Ovary (tissue), 9 donors: Measurements from ENCODE around the gene USP13. TPM values are rescaled to one million over a fixed set of nuclear protein-coding genes. Genes with fewer than 3 reads are reported as not detected.

Source experiments
- DNase-seq, 5 donors: peaks; one replicate each; pipeline ENCODE4 v3.0.0-alpha.2; 2019 to 2020
- H3K27ac ChIP-seq, 2 donors: fragments of 200-600 bp; one replicate each; pipeline versions ENCODE4 v1.5.1 to v1.8.0; 2019 to 2022
- H3K27me3 ChIP-seq: fragments of 200-600 bp; one replicate; pipeline ENCODE4 v1.8.0; 2022
- H3K36me3 ChIP-seq: fragments of 200-600 bp; sonication (generic); one replicate; pipeline ENCODE4 v1.5.1; 2019
- H3K4me1 ChIP-seq: one replicate; pipeline ENCODE4 v1.8.1; 2013; ENCODE audit warnings: mild to moderate bottlenecking, moderate library complexity; ENCODE audit not compliant: insufficient read depth
- H3K4me3 ChIP-seq: fragments of 200-600 bp; sonication (generic); one replicate; pipeline ENCODE4 v1.5.1; 2017
- H3K9me3 ChIP-seq, 2 donors: fragments of 200-600 bp in 1 of 2; sonication (generic) in 1 of 2; one replicate each; pipeline versions ENCODE4 v1.5.1 to v1.8.1; 2013 to 2019; ENCODE audit warnings: mild to moderate bottlenecking in 1 of 2, moderate library complexity in 1 of 2
- EP300 ChIP-seq: sonication (generic); formaldehyde crosslinking; IDR thresholded peaks from one replicate; pipeline ENCODE4 v1.6.1; 2017; ENCODE audit warnings: antibody characterized with exemption
- POLR2A ChIP-seq: fragments of 450-650 bp; IDR thresholded peaks from one replicate; pipeline ENCODE4 v1.6.1; 2017; ENCODE audit warnings: antibody characterized with exemption, mild to moderate bottlenecking, moderate library complexity
- WGBS, 3 donors: extraction: QIAGEN DNeasy Blood & Tissue Kit in 1 of 3; methylation state at CpG; one replicate each; pipeline versions ENCODE4 v1.1.5 to v1.1.7; 2013 to 2017; 5-methylcytosine and 5-hydroxymethylcytosine counted together
- intact Hi-C, 4 donors: fragments of 100-400 bp; cut with DNase I; formaldehyde crosslinking; loops; one replicate each; pipeline versions ENCODE4 v1.11.0 to v1.15.1; 2022 to 2023
- polyA plus RNA-seq, 2 donors: library from polyadenylated mRNA; stranded (reverse); fragments of 200-250 nt in 1 of 2; fragments of 350-450 nt in 1 of 2; fragmentation: Illumina TruSeq in 1 of 2; extraction: RNeasy Lipid Tissue Mini Kit (QIAGEN cat#74804) in 1 of 2; gene quantifications; one replicate each; pipeline ENCODE4 v1.2.3, GENCODE V29; 2013 to 2014
- total RNA-seq, 7 donors: library from RNA; depleted of rRNA in 2 of 7; stranded (reverse); fragments of >200 nt in 2 of 7; fragmentation: NEBNext Ultra II Directional in 3 of 7; extraction: Animal tissue kit (Norgen Biotek cat#: 25700) in 3 of 7; gene quantifications; one replicate each; pipeline versions ENCODE4 v1.1.0 to v1.2.4, GENCODE V29; 2016 to 2023
- TF ChIP-seq, protein P1 (sequence below), 3 donors: fragments of 450-650 bp in 2 of 3; fragments of 200-600 bp in 1 of 3; IDR thresholded peaks; one replicate each; pipeline versions ENCODE4 v1.5.1 to v1.8.0; 2016 to 2022; ENCODE audit warnings: antibody characterized with exemption in 3 of 3, mild to moderate bottlenecking in 1 of 3
- donor health status: DM: no; HTN: no; CAD: no; lungs with moderate emphysema.
- donor health status: DM: no; HTN: no; CAD: no.
- donor health status: Bipolar disorder and iron deficiency.
- donor health status: DM: yes; HTN: yes; CAD: no.
- donor health status: DM: no; HTN: no; CAD: no.
- donor health status: DM: yes; HTN: yes; CAD: no.

The USP13 gene
- total and polyA plus RNA-seq, 9 donors, result 7.0 to 26.3 (median 19.4) TPM

DNA sequence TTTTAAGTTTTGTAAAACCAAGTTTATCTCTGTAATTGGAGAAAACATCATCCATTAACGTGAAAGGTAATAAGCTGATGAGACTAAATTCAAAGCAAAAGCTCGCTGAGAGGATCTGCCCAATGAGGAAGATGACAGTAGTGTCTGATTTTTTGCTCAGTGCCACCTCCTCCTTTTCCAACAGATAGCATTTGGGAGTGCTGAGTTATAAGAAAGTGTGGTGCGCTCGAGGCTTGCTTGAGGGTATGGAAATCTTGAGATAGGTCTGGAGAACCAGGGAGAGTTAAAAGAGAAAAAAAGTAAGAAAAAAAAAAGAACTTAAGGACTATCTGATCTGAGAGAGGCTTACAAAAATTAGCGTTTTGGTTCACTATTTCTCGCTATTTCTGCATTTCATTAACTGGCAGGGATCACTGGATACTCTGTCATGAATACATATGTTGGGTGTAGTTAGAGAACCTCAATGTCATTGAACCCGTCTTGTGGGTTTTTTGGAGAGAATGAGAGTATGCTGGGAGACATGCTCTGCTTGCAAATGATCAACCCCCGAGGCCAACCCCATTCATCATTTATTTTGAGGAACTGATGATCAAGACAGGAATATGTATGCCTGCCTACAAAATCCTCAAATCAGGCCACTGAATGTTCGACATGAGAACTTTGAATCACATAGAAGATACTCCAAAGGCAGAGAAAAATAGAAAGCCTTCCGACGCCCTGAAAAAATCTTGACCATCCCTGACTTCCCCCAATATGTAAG lies 973 bp upstream of the USP13 start:
- no peaks in the 10 kb centered on the region for H3K27me3 ChIP-seq
- H3K27ac ChIP-seq, result peak overlapping the region in 1 of 2 donors; percentile 98
- peak overlapping the region; percentile 87 for H3K4me3 ChIP-seq
- no peak for DNase-seq
- WGBS, 3 donors, result 48 to 51% (median 51%) methylated on average over 11 of the region's 11 CpGs
- H3K9me3 ChIP-seq, result no peaks in the 10 kb centered on the region
- peaks cover 6% of the 10 kb centered on the region for H3K4me1 ChIP-seq
- TF ChIP-seq POLR2A (no peak), EP300 (no peak)
- no peaks in the 10 kb centered on the region for H3K36me3 ChIP-seq
- intact Hi-C loops, result no loop called here

DNA sequence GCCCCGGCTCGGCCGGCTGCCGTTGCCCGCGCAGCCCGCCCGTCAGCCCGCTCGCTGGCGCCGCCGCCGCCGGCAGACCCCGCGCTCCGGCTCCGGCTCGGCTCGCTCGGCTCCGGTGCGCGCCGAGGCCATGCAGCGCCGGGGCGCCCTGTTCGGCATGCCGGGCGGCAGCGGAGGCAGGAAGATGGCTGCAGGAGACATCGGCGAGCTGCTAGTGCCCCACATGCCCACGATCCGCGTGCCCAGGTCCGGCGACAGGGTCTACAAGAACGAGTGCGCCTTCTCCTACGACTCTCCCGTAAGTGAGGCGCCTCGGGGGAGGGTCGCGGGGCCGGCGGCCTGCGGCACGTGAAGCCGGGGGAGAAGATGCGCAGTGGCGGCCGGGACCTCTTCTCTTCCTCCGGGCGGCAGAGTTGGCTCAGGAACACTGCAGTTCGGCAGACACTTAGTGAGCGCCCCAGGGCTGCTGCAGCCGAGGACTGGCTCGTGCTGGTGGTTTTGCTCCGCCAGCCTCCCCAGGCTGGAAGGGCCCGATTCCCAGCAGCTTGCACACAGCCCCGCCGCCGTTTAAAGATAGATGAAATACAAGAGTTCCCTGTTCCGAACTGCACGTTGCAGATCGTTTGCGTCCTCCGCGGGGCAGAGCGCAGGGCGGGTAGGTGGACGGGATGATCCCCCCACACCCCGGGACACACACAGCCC lies 407 bp downstream of the USP13 start:
- DNase-seq, result peak; percentile 77 to 84 (median 79)
- no peaks in the 10 kb centered on the region for H3K27me3 ChIP-seq
- peak overlapping the region; percentile 87 for H3K4me3 ChIP-seq
- TF ChIP-seq POLR2A, result peak; percentile 17
- TF ChIP-seq, protein P1, sequence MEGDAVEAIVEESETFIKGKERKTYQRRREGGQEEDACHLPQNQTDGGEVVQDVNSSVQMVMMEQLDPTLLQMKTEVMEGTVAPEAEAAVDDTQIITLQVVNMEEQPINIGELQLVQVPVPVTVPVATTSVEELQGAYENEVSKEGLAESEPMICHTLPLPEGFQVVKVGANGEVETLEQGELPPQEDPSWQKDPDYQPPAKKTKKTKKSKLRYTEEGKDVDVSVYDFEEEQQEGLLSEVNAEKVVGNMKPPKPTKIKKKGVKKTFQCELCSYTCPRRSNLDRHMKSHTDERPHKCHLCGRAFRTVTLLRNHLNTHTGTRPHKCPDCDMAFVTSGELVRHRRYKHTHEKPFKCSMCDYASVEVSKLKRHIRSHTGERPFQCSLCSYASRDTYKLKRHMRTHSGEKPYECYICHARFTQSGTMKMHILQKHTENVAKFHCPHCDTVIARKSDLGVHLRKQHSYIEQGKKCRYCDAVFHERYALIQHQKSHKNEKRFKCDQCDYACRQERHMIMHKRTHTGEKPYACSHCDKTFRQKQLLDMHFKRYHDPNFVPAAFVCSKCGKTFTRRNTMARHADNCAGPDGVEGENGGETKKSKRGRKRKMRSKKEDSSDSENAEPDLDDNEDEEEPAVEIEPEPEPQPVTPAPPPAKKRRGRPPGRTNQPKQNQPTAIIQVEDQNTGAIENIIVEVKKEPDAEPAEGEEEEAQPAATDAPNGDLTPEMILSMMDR (IDR thresholded peaks at IDR 0.05), result no peak
- no peaks in the 10 kb centered on the region for H3K9me3 ChIP-seq
- WGBS, 3 donors, result 0 to 1% (median 1%) methylated on average over 61 to 77 of the region's 77 CpGs
- intact Hi-C loops, result no loop called here
- H3K36me3 ChIP-seq, result no peaks in the 10 kb centered on the region
- peak overlapping the region; percentile 96 to 98 for H3K27ac ChIP-seq
- peaks cover 6% of the 10 kb centered on the region for H3K4me1 ChIP-seq

DNA sequence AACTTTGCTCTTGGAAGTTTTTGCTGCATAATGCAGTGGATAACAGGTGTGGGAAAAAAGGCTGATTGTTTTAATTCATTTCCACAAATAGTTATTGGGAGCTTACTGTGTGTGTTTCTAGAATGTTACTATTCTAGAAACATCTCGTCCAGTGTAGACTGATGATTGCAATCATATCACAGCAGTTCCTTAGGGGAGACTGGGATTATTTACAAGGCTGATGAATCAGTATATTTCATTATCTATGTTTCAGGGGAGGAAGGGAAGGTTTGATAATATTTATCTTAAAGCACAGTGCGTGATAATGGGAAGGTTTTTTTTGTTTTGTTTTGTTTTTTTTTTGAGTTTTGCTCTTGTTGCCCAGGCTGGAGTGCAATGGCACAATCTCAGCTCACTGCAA lies 2.4 kb downstream of the USP13 start:
- Histone ChIP-seq H3K4me3 (no peak overlapping the region), H3K4me1 (peaks cover 6% of the 10 kb centered on the region), H3K36me3 (no peaks in the 10 kb centered on the region), H3K9me3 (no peaks in the 10 kb centered on the region), H3K27me3 (no peaks in the 10 kb centered on the region), H3K27ac (no peak overlapping the region)
- intact Hi-C loops, result loop anchor here in 1 of 4 donors (5.0 kb wide), 1 partner anchor 48 kb away; no protein-coding TSS in a partner anchor
- WGBS, 3 donors, result 77 to 89% (median 86%) methylated on average over 2 of the region's 2 CpGs
- TF ChIP-seq POLR2A, result no peak
- no peak for TF ChIP-seq EP300
- TF ChIP-seq, protein P1 (IDR thresholded peaks at IDR 0.05), result no peak
- no peak for DNase-seq

DNA sequence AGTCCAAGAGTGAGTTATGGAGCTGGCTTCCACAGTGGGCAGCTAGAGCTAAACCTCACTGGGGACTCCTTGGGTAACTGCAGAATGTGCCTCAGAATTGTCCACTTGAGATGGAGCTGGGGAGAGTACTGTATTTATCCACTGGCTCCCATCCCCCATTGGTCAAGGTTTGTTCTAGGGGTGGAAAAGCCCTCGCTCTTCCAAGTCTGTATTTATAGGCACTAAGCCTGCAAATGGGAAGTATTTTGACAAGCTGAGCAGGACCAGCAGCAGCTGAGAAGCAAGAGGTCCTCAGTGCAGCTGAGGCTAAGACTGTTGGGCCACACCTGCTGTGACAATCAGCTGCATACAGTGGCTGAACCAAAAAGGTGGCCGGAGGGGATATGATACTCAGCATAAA lies 5.8 kb downstream of the USP13 start:
- Histone ChIP-seq H3K36me3 (no peaks in the 10 kb centered on the region), H3K27ac (no peak overlapping the region), H3K4me3 (no peak overlapping the region), H3K27me3 (no peaks in the 10 kb centered on the region), H3K9me3 (no peaks in the 10 kb centered on the region), H3K4me1 (peaks cover 6% of the 10 kb centered on the region)
- WGBS, 3 donors, result 67 to 72% (median 67%) methylated on average over 2 of the region's 2 CpGs
- intact Hi-C loops, result loop anchor here in 1 of 4 donors (5.0 kb wide), 1 partner anchor 51 kb away; no protein-coding TSS in a partner anchor
- TF ChIP-seq POLR2A (no peak), EP300 (no peak)
- TF ChIP-seq, protein P1 (IDR thresholded peaks at IDR 0.05), result no peak
- DNase-seq, result no peak

DNA sequence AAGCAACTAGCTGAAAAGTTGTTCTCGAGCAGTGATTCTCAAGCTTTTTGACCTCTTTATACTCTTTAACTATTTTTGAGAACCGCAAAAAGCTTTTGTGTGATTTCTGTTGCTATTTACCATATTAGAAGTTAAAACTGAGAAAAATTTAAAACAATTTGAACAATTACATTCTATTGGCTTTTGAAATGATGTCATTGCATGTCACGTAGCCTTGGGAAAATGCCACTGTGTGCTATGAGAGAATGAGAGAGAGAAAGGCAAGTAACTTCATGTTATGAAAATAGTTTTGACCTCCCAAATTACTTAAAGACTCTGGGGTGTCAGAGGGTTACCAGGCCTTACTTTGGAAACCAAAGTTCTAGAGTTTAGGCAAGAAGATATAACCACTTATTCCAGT lies 8.0 kb downstream of the USP13 start:
- Histone ChIP-seq H3K36me3 (no peaks in the 10 kb centered on the region), H3K4me1 (peaks cover 2% of the 10 kb centered on the region), H3K27me3 (no peaks in the 10 kb centered on the region), H3K4me3 (no peak overlapping the region), H3K27ac (no peak overlapping the region), H3K9me3 (no peaks in the 10 kb centered on the region)
- intact Hi-C loops, result no loop called here
- DNase-seq, result no peak
- WGBS, 3 donors, result 68 to 83% (median 80%) methylated on average over 3 of the region's 3 CpGs
- TF ChIP-seq POLR2A (no peak), EP300 (no peak)
- TF ChIP-seq, protein P1 (IDR thresholded peaks at IDR 0.05), result no peak
